Activated B cell treated with CpG ODN at 0.5 μM for 24 hours (primary cell): ENCODE results near the gene B3GALT4. TPM values are rescaled to one million over a fixed set of nuclear protein-coding genes. Genes with fewer than 3 reads are reported as not detected.

ENCODE experiments used
- ATAC-seq: fragments of 200-7000 bp; cut with Tn5 transposase; one replicate; pipeline ENCODE4 v1.10.0; 2021; ENCODE audit warnings: low read depth, mild to moderate bottlenecking, moderate library complexity
- CTCF ChIA-PET: fragments of 350-600 bp; sonication (Branson Sonifier 250); formaldehyde crosslinking; loops from one replicate; lab custom pipeline; 2021; ENCODE audit warnings: antibody characterized with exemption; lab: Charles Lee
- POLR2A ChIA-PET: fragments of 350-600 bp; sonication (Branson Sonifier 250); formaldehyde crosslinking; loops from one replicate; lab custom pipeline; 2021; ENCODE audit warnings: antibody characterized with exemption; lab: Charles Lee
- DNase-seq: peaks from one replicate; pipeline ENCODE4 v3.0.0; 2022
- H3K27ac Mint-ChIP-seq: one replicate; pipeline ENCODE4 v1.8.0; 2020; ENCODE audit warnings: mixed read lengths
- H3K27me3 Mint-ChIP-seq: one replicate; pipeline ENCODE4 v1.8.0; 2021; ENCODE audit warnings: mixed read lengths
- H3K36me3 Mint-ChIP-seq: one replicate; pipeline ENCODE4 v1.8.0; 2021; ENCODE audit warnings: low read depth, mixed read lengths
- H3K4me1 Mint-ChIP-seq: one replicate; pipeline ENCODE4 v1.8.0; 2021; ENCODE audit warnings: mixed read lengths
- H3K4me3 Mint-ChIP-seq: one replicate; pipeline ENCODE4 v1.8.0; 2020; ENCODE audit warnings: mild to moderate bottlenecking, mixed read lengths
- H3K9me3 Mint-ChIP-seq: one replicate; pipeline ENCODE4 v1.8.0; 2020; ENCODE audit warnings: mixed read lengths
- intact Hi-C: fragments of 100-400 bp; cut with micrococcal nuclease; formaldehyde crosslinking; loops from one replicate; pipeline ENCODE4 v1.15.1; 2024
- total RNA-seq: library from RNA; stranded (reverse); gene quantifications from 2 replicates; pipeline ENCODE4 v1.2.3, GENCODE V29; 2022
- TF ChIP-seq, protein P1 (sequence below): fragments of 200-600 bp; IDR thresholded peaks from one replicate; pipeline ENCODE4 v1.8.0; 2022; ENCODE audit warnings: antibody characterized with exemption, mild to moderate bottlenecking

Gene B3GALT4
- total RNA-seq, 1 donor from 2014 or later: 19.4 TPM

DNA sequence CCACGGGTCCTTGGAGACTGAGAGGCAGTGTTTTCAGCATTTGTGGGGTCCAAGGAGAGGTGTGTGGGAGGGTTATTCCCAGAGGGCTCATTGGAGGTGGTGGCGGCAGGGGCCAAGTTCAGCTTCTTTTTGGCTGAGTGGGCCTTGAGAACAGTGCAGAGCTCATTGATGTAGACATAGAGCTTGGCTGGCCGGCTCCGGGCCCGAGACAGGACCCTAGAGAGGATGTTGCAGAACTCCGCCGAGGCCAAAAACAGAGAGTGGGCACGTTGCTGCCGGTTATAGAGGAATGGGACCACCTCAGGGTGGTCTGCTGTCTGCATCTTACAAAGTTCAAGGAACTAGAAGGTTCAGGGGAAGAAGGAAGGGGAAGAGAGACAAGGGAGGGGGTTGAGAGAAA, 44.3 kb downstream of the B3GALT4 start:
- TF ChIP-seq, protein P1, sequence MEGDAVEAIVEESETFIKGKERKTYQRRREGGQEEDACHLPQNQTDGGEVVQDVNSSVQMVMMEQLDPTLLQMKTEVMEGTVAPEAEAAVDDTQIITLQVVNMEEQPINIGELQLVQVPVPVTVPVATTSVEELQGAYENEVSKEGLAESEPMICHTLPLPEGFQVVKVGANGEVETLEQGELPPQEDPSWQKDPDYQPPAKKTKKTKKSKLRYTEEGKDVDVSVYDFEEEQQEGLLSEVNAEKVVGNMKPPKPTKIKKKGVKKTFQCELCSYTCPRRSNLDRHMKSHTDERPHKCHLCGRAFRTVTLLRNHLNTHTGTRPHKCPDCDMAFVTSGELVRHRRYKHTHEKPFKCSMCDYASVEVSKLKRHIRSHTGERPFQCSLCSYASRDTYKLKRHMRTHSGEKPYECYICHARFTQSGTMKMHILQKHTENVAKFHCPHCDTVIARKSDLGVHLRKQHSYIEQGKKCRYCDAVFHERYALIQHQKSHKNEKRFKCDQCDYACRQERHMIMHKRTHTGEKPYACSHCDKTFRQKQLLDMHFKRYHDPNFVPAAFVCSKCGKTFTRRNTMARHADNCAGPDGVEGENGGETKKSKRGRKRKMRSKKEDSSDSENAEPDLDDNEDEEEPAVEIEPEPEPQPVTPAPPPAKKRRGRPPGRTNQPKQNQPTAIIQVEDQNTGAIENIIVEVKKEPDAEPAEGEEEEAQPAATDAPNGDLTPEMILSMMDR: no peak
- Mint-ChIP-seq H3K4me3 (peak overlapping the region; percentile 95), H3K9me3 (no peaks in the 10 kb centered on the region), H3K36me3 (peaks cover 59% of the 10 kb centered on the region), H3K27ac (peak overlapping the region; percentile 71), H3K4me1 (peaks cover 81% of the 10 kb centered on the region), H3K27me3 (no peaks in the 10 kb centered on the region)
- CTCF ChIA-PET: no interaction called here
- intact Hi-C loops: no loop called here
- ATAC-seq (no peak), DNase-seq (no peak)
- POLR2A ChIA-PET: interaction anchor here (0.8 to 1.4 kb wide), 3 partner anchors 8 to 113 kb away, joined by 3 to 5 read pairs (median 3); partner anchors contain the start of genes RING1, RPS18 and VPS52

DNA sequence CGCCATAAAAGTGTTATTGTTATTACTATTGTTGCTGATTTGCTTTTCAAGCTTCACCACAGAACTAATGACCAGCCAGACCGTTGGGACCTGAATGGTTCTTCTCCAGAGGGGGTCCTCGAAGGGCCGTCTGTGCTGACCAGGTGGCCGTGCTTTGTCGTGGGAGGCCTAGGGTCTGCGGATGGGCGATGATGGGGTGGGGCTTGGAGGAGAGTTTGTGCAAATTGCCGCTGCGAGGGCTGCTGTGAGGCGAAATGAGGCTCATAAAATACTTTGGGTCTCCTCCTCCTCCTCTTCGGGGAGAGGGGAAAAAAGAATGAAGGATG, 46.7 kb downstream of the B3GALT4 start:
- peak overlapping the region; percentile 95 for H3K4me3 Mint-ChIP-seq
- POLR2A ChIA-PET: interaction anchor here (0.6 to 1.3 kb wide), 8 partner anchors 57 to 1742 kb away, joined by 3 to 9 read pairs (median 4); partner anchors contain the start of genes LTB and PSMB9

DNA sequence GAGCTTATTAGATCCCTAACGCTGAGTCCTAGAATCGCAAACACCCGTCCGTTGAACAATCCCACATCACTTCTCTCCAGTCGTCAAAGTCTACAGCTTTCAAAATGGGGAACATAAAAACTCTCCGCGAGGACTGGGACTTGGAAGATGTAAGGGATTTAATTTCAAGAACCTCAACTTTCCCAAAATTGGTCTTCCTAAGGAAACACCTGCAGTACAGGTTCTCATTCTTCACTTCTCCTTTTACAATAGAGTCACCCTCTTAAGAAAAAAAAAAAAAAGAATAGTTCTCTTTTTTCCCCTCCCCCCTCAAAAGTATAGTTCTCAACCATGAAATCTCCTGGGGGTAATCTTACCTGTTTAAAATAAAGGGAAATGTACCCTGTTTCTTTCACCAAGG, 47.2 kb downstream of the B3GALT4 start:
- intact Hi-C loops: no loop called here
- no peaks in the 10 kb centered on the region for H3K27me3 Mint-ChIP-seq
- H3K36me3 Mint-ChIP-seq: peaks cover 42% of the 10 kb centered on the region
- ChIA-PET POLR2A (interaction anchor here (0.6 to 1.3 kb wide), 8 partner anchors 56 to 900 kb away, joined by 3 to 9 read pairs (median 4); partner anchors contain the start of gene PSMB9), CTCF (interaction anchor here (1.0 to 1.5 kb wide), 2 partner anchors 12 to 25 kb away, joined by 4 to 5 read pairs; partner anchors contain the start of gene RGL2)
- peak overlapping the region; percentile 93 for H3K27ac Mint-ChIP-seq
- peaks cover 58% of the 10 kb centered on the region for H3K4me1 Mint-ChIP-seq
- peak overlapping the region; percentile 95 for H3K4me3 Mint-ChIP-seq
- TF ChIP-seq, protein P1: no peak
- DNase-seq: no peak
- peak; percentile 18 for ATAC-seq
- H3K9me3 Mint-ChIP-seq: no peaks in the 10 kb centered on the region

More for the DNA sequence above, 46.7 kb downstream of the B3GALT4 start:
- TF ChIP-seq, protein P1: no peak
- DNase-seq (peak; percentile 38), ATAC-seq (no peak)
- CTCF ChIA-PET: interaction anchor here (1.5 kb wide), 1 partner anchor 24 kb away, joined by 5 read pairs; the partner anchor contains the start of gene RGL2
- no peaks in the 10 kb centered on the region for H3K27me3 Mint-ChIP-seq
- peak overlapping the region; percentile 93 for H3K27ac Mint-ChIP-seq
- peaks cover 47% of the 10 kb centered on the region for H3K36me3 Mint-ChIP-seq
- no peaks in the 10 kb centered on the region for H3K9me3 Mint-ChIP-seq
- intact Hi-C loops: loop anchor here (1.0 kb wide), 7 partner anchors 9 to 248 kb away; partner anchors contain the start of genes PFDN6, RXRB, SLC39A7 and TAPBP
- H3K4me1 Mint-ChIP-seq: peaks cover 61% of the 10 kb centered on the region

Other genes with a start within 250 kb of the B3GALT4 start
- 718 and 730 TPM in 2 replicates for gene HLA-DPA1, start 203.5 kb upstream of the B3GALT4 start, total RNA-seq
- gene HLA-DPB1, start 201.1 kb upstream of the B3GALT4 start, total RNA-seq: 853 and 854 TPM in 2 replicates
- 0.32 and 0.47 TPM in 2 replicates for gene COL11A2, start 84.7 kb upstream of the B3GALT4 start, total RNA-seq
- gene RXRB, start 76.5 kb upstream of the B3GALT4 start, total RNA-seq: 72.4 and 74.3 TPM in 2 replicates
- gene SLC39A7, start 76.3 kb upstream of the B3GALT4 start, total RNA-seq: 31.7 and 35.2 TPM in 2 replicates
- gene HSD17B8, start 72.5 kb upstream of the B3GALT4 start, total RNA-seq: 12.3 TPM in 2 replicates
- gene RING1, start 68.6 kb upstream of the B3GALT4 start, total RNA-seq: 41.7 and 43.8 TPM in 2 replicates
- 82.0 and 97.2 TPM in 2 replicates for gene VPS52, start 5.2 kb upstream of the B3GALT4 start, total RNA-seq
- 4,710 and 5,877 TPM in 2 replicates for gene RPS18, start 5.0 kb upstream of the B3GALT4 start, total RNA-seq
- gene WDR46, start 12.1 kb downstream of the B3GALT4 start, total RNA-seq: 114 and 117 TPM in 2 replicates
- 82.8 and 95.1 TPM in 2 replicates for gene PFDN6, start 12.5 kb downstream of the B3GALT4 start, total RNA-seq
- gene RGL2, start 21.8 kb downstream of the B3GALT4 start, total RNA-seq: 54.7 and 66.5 TPM in 2 replicates
- gene TAPBP, start 37.0 kb downstream of the B3GALT4 start, total RNA-seq: 319 and 350 TPM in 2 replicates
- 31.6 and 31.8 TPM in 2 replicates for gene ZBTB22, start 40.6 kb downstream of the B3GALT4 start, total RNA-seq
- gene DAXX, start 45.8 kb downstream of the B3GALT4 start, total RNA-seq: 82.5 and 85.4 TPM in 2 replicates
- gene KIFC1, start 114.7 kb downstream of the B3GALT4 start, total RNA-seq: 1.9 and 2.2 TPM in 2 replicates
- gene PHF1, start 133.9 kb downstream of the B3GALT4 start, total RNA-seq: 76.0 and 83.4 TPM in 2 replicates
- 111 and 120 TPM in 2 replicates for gene CUTA, start 141.0 kb downstream of the B3GALT4 start, total RNA-seq
- 19.5 and 25.4 TPM in 2 replicates for gene SYNGAP1, start 142.9 kb downstream of the B3GALT4 start, total RNA-seq
- gene ZBTB9, start 177.5 kb downstream of the B3GALT4 start, total RNA-seq: 10.7 and 12.5 TPM in 2 replicates